Measurements from ENCODE around the gene SLC8A3.

Gene SLC8A3

DNA sequence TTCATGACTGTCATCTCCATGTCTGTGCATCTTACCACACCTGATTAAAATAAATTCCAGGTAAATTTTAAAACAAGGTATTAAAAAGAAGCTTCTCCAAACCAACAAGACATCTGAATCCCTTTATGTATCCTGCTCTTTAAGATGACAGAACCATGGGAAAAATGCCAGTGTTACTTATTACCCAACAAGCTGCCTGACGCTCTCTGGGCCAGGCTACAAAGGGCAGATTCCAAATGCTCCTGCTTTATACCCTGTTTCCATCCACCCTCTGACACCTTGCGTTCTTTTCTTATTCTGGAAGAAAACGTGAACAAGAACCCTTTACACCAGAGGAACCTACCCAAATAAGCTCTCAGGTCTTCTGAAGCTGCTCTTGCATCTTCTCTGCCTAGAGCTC is 70.7 kb downstream of the SLC8A3 start:
- DNase-seq (ENCODE audit: low read depth in 2 of 2) = no peak

DNA sequence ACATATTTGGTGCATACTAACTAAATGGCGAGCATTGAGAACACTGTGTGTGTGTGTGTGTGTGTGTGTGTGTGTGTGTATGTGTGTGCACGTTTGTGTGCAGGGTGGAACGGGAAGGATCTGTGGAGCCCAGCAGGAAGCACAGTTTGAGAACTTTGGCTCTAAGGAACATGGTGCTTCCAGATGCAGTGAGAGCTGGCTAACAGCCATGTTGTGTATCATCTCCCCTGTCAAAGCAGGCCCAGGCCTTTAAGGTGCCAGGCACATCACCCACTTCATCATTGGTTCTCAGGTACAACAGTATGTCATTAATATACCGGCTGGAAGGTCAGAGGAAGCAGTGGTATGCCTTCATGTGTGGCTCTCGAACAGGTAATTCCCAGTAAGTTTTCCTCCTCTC is 72.5 kb downstream of the SLC8A3 start:
- DNase-seq (ENCODE audit: low read depth in 2 of 2) = no peak

GRCh38 chr14:70114621-70115156 is 74.1 kb downstream of the SLC8A3 start:
- DNase-seq (ENCODE audit: low read depth in 2 of 2) = no peak

DNA sequence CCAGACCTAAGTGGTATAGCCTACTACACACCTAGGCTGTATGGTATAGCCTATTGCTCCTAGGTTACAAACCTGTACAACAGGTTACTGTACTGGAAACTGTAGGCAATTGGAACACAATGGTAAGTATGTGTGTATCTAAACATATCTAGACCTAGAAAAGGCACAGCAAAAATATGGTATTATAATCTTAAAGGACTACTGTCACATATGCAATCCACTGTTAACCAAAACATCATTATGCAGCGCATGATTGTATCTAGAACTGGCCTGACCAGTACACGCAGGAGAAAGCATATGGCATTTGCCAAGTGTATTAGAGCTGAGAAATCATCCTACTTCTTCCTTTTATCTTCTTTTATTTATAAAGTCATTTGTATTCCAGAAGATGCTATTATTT is 75.5 kb downstream of the SLC8A3 start:
- DNase-seq (ENCODE audit: low read depth in 2 of 2) = no peak

GRCh38 chr14:70108419-70108818 is 80.3 kb downstream of the SLC8A3 start:
- no peak for DNase-seq (ENCODE audit: low read depth in 2 of 2)

- DNase-seq (ENCODE audit: low read depth in 2 of 2) = no peak
These were observed 81.4 kb downstream of the SLC8A3 start for GRCh38 chr14:70107309-70107708.

GRCh38 chr14:70100071-70100470 is 88.7 kb downstream of the SLC8A3 start:
- no peak for DNase-seq (ENCODE audit: low read depth in 2 of 2)

- no peak for DNase-seq (ENCODE audit: low read depth in 2 of 2)
These were observed 90.4 kb downstream of the SLC8A3 start for GRCh38 chr14:70098250-70098809.

GRCh38 chr14:70097576-70098249 is 91.0 kb downstream of the SLC8A3 start:
- no peak for DNase-seq (ENCODE audit: low read depth in 2 of 2)

GRCh38 chr14:70096866-70097265 is 91.9 kb downstream of the SLC8A3 start:
- DNase-seq (ENCODE audit: low read depth in 2 of 2) = no peak

DNA sequence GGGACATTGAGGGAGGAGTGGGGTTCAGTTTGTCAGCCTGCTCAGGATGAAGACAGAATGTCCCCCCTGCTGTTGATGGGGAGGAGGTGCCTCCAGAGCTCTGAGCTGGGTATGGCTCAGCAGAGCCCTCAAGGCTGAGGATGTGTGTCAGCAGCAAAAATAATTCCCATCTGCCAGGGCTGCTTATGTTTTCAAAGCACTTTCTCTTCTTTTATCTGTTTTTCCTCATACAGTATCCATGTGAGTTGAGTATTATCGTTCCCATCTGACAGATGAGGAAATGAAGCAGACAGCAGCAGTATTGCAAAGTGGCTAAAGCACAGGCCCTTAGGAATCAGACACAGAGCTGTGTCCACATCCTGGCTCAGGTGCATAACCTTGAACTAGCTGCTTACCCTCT is 94.1 kb downstream of the SLC8A3 start:
- DNase-seq (ENCODE audit: low read depth in 2 of 2) = no peak

DNA sequence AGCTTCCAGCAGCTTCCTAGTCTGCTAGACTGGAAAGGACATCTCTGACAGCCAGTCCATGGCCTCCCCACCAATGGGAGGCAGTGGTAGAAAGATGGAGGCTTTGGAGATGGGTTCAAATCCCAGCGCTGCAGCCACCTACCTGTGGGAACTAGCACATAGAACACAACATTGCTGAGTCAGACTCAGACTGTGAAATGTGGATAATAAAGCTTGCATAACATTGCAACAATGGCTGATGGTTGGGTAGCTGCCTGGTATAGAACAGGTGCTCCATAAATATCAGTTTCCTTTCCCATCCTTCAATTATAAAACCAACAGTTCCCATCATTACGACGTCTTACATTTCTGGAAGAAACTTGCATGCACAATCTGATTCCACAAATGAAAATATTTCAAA is 94.6 kb downstream of the SLC8A3 start:
- DNase-seq (ENCODE audit: low read depth in 2 of 2) = no peak

DNA sequence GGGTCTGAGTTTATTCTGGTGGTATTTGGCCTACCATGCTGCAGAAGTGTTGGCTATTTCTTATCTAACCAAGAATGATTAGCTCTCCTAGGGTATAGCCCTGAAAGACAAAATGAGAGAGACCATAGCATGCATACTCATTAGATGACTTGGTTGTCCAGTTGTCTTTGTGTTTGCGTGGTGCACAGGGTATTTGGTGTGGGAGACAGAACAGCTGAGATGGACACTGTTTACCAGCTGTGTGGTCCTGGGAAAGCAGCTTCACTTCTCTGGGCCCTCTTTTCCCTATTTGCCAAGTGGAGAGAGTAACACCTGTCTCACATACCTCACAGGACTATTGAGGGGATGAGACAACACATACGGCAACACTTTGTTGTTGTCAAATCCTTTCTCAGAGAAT is 95.6 kb downstream of the SLC8A3 start:
- DNase-seq (ENCODE audit: low read depth in 2 of 2) = no peak

- no peak for DNase-seq (ENCODE audit: low read depth in 2 of 2)
These were observed 101.4 kb downstream of the SLC8A3 start for GRCh38 chr14:70087380-70087697.

DNA sequence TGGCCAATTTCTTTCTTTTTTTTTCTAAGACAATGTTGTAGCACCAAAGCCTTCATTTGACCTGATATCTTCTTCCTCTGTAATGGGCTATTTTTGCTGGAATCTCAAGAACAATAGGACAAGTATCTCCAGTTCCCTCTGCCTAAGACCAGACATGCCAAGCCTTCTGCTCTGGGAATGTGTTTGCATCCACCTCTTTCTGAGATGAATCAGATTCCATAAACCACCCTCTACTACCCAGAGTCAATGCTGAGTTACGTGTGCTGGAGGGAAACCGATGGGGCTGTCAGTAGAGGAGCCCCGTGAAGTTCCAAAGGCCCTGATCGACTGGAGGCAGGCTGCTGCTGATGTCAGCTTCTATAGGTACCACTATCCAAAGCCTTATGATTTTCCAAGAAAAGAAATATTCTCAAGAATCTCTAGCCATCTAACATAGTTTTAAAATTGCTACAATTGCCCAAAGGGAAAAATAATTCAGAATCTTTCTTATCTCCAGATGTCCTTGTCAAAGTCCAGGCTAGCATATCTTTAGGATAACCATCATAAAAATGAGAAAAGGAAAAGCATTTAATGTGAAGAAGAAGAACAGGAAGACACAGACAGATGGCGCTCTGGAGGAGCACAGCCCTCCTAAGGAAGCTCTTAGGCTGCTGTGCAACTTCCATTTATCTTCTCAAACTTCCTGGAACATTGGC is 101.9 kb downstream of the SLC8A3 start:
- no peak for DNase-seq (ENCODE audit: low read depth in 2 of 2)

- no peak for DNase-seq (ENCODE audit: low read depth in 2 of 2)
These were observed 104.5 kb downstream of the SLC8A3 start for GRCh38 chr14:70084226-70084625.

DNA sequence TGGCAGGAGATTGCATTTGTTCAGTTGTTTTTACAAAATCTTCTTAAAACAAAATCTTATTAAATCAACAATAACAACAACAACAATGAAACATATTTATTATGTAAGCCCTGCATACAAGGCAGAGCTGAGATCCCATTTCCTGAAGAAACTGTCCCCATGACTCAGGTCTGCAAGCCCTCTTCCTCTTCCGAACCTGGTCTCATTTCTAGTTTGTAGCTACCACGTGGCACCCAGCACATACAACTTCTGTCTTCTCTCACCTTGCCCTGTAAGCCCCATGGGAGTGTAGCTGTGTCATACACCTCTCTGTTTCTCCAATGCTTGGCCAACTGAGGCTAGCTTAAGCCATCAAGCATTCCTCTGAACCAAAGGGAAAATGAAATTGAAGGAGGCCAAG is 106.4 kb downstream of the SLC8A3 start:
- DNase-seq (ENCODE audit: low read depth in 2 of 2) = no peak

DNA sequence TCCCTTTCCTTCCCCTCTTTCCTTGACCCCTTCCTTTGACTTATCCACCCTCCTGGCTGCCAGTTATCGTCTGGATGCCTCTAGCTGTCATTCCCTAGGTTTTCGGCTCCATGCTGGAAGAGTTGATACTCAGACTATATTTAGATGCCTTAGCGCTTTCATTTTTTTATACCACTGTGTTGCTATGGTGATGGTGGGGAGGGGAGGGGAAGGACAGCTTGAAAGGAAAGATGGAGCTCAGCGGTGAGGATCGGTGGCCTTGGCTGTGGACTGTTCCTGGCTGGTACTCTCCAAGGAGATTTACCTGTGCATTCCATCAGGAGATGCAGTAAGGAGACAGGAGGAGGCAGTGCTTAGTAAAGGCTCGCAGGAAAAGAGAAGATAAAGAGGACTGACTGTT is 108.7 kb downstream of the SLC8A3 start:
- no peak for DNase-seq (ENCODE audit: low read depth in 2 of 2)

- DNase-seq (ENCODE audit: low read depth in 2 of 2) = no peak
These were observed 110.4 kb downstream of the SLC8A3 start for GRCh38 chr14:70078329-70078728.

GRCh38 chr14:70077720-70078119 is 111.0 kb downstream of the SLC8A3 start:
- DNase-seq (ENCODE audit: low read depth in 2 of 2) = no peak

- no peak for DNase-seq (ENCODE audit: low read depth in 2 of 2)
These were observed 111.7 kb downstream of the SLC8A3 start for GRCh38 chr14:70077005-70077404.

GRCh38 chr14:70073924-70074566 is 114.7 kb downstream of the SLC8A3 start:
- peak; percentile 26 to 55 for DNase-seq (ENCODE audit: low read depth in 2 of 2)

DNA sequence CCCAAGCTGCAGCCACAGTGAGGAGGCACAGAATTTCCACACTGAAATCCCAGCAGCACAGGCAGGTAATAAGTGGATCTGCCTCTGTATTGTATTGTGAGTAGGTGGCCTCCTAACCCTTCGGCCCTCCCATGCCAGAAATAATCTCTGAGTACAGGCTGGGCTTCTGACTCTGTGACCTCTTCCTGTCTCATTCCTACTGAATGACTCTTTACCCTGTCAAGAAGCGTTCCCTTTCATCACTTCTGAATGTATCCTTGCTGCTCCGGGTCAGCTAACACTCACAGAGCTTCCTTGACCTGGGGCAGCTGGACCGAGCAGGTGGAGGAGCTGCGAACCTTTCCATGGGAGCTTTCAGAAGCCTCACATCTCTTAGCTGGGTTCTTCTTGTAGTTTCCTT is 119.6 kb downstream of the SLC8A3 start:
- no peak for DNase-seq (ENCODE audit: low read depth in 2 of 2)

All from stimulated activated CD4-positive, alpha-beta T cell treated with anti-CD3 and anti-CD28 coated beads, Interleukin-12 subunit alpha, Interleukin-12 subunit beta, amount 100 ng/mL, for 24 hours (primary cell).